HG02571 (cell line): ENCODE measurements around the gene TICAM1.
"Not testable (repeated sequence)": the region's sequence is repeated elsewhere in the genome, so short reads cannot be mapped to it uniquely, and the experiment has no call there.

Source experiments
- ATAC-seq: cut with Tn5 transposase; IDR thresholded peaks from one replicate; pipeline ENCODE4 v1.9.1; 2021; ENCODE audit warnings: mild to moderate bottlenecking, moderate library complexity; ENCODE audit not compliant: unreplicated experiment

The TICAM1 gene

GRCh38 chr19:4831304-4831978, at the start of gene TICAM1:
Gene TICAM1, minus strand, starts transcription at chr19:4831712. Its CDS starts 13,335 bp downstream, at chr19:4818377.
- peak; percentile 67 for ATAC-seq

DNA sequence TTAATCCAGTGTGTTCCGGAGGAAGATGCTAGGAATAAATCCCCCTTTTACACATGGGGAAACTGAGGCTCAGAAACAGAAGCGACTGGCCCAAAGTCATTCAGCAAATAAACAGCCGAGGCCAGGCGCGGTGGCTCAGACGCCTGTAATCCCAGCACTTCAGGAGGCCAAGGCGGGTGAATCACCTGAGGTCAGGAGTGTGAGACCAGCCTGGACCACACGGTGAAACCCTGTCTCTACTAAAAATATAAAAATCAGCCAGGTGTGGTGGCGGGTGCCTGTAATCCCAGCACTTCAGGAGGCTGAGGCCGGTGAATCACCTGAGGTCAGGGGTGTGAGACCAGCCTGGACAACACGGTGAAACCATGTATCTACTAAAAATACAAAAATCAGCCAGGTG, 47.5 kb upstream of the TICAM1 start:
- ATAC-seq = no peak

GRCh38 chr19:4878491-4878968, 47.0 kb upstream of the TICAM1 start:
- no peak for ATAC-seq

- no peak for ATAC-seq
These were observed 46.4 kb upstream of the TICAM1 start for GRCh38 chr19:4877753-4878490.

- no peak for ATAC-seq
These were observed 42.4 kb upstream of the TICAM1 start for GRCh38 chr19:4873930-4874329.

- no peak for ATAC-seq
These were observed 40.2 kb upstream of the TICAM1 start for GRCh38 chr19:4871711-4872110.

DNA sequence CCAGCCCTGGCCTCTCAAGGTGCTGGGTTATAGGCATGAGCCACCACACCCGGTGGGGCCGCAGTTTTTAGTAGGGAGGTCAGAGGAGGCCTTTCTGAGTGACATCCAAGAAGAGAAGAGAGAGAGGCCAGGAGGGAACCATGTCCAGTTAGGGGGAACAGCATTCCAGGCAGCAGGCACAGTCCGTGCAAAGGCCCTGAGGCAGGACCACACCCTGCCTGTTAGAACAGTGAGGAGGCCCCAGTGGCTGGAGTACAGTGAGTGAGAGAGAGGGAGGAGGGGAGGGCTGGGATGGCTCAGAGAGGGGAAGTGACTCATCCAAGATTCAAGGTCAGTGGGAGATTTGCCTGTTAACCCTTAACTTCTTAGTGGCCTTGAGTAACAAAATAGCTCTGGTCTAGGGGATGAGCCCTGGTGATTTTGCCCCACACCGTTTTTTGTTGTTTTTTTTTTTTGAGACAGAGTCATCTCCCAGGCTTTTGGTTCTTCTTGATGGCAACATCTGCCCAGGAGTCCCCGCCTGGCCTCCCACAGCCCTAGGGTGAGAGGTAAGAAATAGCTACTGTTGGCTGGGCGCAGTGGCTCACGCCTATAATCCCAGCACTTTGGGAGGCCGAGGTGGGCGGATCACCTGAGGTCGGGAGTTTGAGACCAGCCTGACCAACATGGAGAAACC, 38.7 kb upstream of the TICAM1 start:
- no peak for ATAC-seq

- no peak for ATAC-seq
These were observed 36.8 kb upstream of the TICAM1 start for GRCh38 chr19:4868286-4868834.

- ATAC-seq = peak; percentile 68
These were observed 36.2 kb upstream of the TICAM1 start, which contains the start of gene PLIN3 for GRCh38 chr19:4867534-4868285. Gene PLIN3, minus strand, starts transcription at chr19:4867667. Its CDS starts 6,273 bp downstream, at chr19:4861394.

DNA sequence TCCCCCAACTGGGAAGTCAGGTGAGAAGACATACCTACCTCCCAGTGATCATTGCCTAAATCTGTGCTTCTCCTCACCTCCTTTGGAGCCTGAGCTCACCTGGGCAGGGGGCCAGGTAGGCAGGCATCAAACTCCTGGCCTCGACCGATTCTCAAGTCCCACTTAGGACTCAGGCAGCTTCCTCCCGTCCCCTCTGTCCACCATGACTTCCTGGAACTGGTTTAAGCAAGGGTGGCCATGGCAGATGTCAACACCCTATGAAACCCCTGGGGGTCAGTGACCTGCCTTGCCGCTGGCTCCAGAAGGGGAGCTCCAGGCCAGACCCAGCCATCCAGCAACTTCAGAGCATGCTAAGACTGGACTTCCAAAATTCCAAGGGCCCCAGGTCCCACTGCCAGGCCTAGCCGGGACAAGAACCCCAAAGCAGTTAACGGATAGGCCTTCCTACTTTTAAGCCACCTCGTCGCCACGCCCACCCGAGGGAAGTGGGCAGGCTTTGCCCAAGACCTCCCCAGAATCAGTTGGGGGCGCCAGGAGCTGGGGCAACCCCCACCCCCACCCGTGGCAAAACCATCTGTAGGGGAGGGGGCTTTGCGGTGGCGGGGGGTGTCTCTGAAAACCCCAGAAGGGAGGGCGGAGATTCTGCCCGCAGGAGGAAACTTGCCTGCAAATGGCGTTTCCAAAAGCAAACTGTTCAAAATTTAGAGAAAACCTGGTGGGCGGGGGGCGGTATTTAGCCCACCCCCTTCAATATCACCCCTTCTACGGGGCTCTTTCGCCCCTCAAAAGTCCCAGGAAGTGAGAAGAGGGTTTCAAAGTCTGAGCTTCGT, 35.3 kb upstream of the TICAM1 start:
- no peak for ATAC-seq

DNA sequence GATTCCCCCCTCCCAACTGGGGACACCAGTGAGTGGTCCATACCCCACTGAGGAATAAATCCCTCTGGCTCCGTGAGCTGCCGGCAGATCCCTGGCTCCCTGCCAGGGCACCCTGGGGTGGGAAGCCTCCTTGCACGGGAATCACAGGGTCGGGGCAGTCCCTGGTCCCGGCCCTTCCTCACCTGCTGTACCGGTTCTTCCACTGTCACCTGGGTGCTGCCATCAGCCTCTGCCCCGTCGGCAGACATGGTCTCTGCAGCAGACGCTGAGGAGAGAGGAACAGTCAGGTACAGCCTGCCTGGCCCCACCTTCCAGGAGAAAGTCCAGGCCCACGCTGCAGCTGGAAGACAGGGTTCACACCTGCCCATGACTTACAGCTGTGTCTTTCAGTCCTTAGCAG, 29.6 kb upstream of the TICAM1 start:
- ATAC-seq = no peak

- ATAC-seq = no peak
These were observed 28.2 kb upstream of the TICAM1 start for GRCh38 chr19:4859697-4860096.

DNA sequence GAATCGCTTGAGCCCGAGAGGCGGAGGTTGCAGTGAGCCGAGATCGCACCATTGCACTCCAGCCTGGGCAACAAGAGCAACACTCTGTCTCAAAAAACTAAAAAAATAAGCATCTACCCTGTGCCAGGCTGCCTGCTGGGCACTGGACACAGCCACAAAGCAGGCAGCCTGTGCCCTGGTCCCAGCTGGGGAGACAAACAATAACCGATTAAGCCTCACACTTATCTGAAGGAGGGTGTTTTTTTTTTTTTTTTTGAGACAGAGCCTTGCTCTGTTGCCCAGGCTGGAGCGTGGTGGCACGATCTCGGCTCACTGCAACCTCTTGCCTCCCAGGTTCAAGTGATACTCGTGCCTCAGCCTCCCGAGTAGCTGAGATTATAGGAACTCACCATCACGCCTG, 25.0 kb upstream of the TICAM1 start:
- not testable (repeated sequence) for ATAC-seq

DNA sequence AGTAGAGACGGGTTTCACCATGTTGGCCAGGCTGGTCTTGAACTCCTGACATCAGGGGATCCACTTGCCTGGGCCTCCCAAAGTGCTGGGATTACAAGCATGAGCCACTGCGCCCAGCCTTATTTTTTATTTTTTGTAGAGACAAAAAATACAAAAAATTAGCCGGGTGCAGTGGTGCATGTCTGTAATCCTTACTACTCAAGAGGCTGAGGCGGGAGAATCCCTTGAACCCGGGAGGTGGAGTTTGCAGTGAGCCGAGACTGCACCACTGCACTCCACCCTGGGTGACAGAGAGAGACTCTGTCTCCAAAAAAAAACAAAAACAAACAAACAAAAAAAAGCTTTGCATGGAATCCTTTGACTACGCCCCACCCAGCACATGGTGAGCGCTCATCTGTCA, 22.0 kb upstream of the TICAM1 start:
- not testable (repeated sequence) for ATAC-seq

GRCh38 chr19:4852484-4852883, 21.0 kb upstream of the TICAM1 start:
- ATAC-seq = no peak

GRCh38 chr19:4851551-4852290, 20.2 kb upstream of the TICAM1 start:
- no peak for ATAC-seq

- ATAC-seq = no peak
These were observed 17.5 kb upstream of the TICAM1 start for GRCh38 chr19:4849019-4849418.

DNA sequence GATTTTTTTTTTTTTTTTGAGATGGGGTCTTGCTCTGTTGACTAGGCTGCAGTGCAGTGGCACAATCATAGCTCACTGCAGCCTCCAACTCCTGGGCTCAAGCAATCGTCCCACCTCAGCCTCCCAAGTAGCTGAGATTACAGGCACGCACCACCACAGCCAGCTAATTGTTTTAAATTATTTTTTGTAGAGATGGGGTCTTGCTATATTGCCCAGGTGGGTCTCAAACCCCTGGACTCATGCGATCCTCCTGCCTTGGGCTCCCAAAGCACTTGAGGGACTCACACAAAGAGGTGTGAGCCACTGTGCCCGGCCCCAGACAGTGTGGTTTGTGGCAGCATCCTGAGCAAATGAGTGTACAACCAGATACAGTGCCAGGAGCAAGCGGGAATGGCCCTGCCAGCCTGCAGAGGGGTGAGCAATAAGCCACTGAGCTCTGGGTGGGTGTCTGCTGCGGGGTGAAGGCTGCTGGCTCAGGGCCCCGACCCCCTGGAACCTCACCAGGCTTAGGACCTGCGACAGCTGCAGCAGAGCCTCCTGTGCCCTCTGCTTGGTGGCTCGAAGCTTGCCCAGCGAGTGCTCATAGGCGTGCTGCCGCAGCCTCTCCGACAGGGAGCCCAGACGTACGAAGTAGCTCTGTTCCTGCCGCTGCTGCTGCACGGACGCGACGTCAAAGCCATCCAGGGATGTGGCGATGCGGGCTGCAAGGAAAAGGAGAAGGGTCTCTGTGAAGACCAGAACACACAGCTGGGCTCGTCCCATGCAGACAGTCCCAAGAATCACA, 15.9 kb upstream of the TICAM1 start:
- ATAC-seq = no peak
